A673 (cell line): ENCODE measurements around the gene KRT23. TPM values are rescaled to one million over a fixed set of nuclear protein-coding genes. Genes with fewer than 3 reads are reported as not detected.
"Not testable (repeated sequence)": the region's sequence is repeated elsewhere in the genome, so short reads cannot be mapped to it uniquely, and the experiment has no call there.

Source experiments
- BruUV-seq: library from RNA; stranded (reverse); fragments of 400-500 nt; replicated peaks from 2 replicates; lab custom pipeline; 2021; lab: Mats Ljungman, UMichigan
- CTCF ChIA-PET: fragments of 300-600 bp; sonication (Branson Sonifier 250); formaldehyde crosslinking; loops from one replicate; lab custom pipeline; 2022; ENCODE audit warnings: antibody characterized with exemption; lab: Charles Lee
- POLR2A ChIA-PET: fragments of 300-600 bp; sonication (Branson Sonifier 250); formaldehyde crosslinking; loops from one replicate; lab custom pipeline; 2022; ENCODE audit warnings: antibody characterized with exemption; ENCODE audit not compliant: low non-redundant PET; lab: Charles Lee
- DNase-seq: peaks from one replicate; pipeline ENCODE4 v3.0.0-alpha.2; 2015; ENCODE audit warnings: low spot score
- H3K27ac ChIP-seq: fragments of 200-600 bp; sonication (generic); 2 replicates; pipeline ENCODE4 v1.5.1; 2016; ENCODE audit warnings: mixed run types, low read depth, mild to moderate bottlenecking, mixed read lengths, antibody characterized with exemption, low read length; ENCODE audit not compliant: poor library complexity, severe bottlenecking
- H3K27me3 ChIP-seq: fragments of 200-600 bp; sonication (generic); replicated peaks from 2 replicates; pipeline ENCODE4 v1.6.1; 2017; ENCODE audit warnings: mixed run types, low read depth, mild to moderate bottlenecking, mixed read lengths, antibody characterized with exemption, low read length; ENCODE audit not compliant: insufficient read depth, poor library complexity
- H3K36me3 ChIP-seq: fragments of 200-600 bp; sonication (generic); 2 replicates; pipeline ENCODE4 v1.6.1; 2016; ENCODE audit warnings: mixed run types, mild to moderate bottlenecking, mixed read lengths, antibody characterized with exemption, low read length; ENCODE audit not compliant: insufficient read depth, poor library complexity, severe bottlenecking
- H3K4me1 ChIP-seq: fragments of 200-600 bp; sonication (generic); 2 replicates; pipeline ENCODE4 v1.6.1; 2017; ENCODE audit warnings: mixed run types, mild to moderate bottlenecking, mixed read lengths, antibody characterized with exemption, low read length; ENCODE audit not compliant: insufficient read depth, poor library complexity, severe bottlenecking
- H3K4me3 ChIP-seq: fragments of 200-600 bp; sonication (generic); 2 replicates; pipeline ENCODE4 v1.5.1; 2016; ENCODE audit warnings: low read depth, mixed run types, mild to moderate bottlenecking, mixed read lengths, low read length; ENCODE audit not compliant: poor library complexity, severe bottlenecking
- H3K9me3 ChIP-seq: fragments of 200-600 bp; sonication (generic); 2 replicates; pipeline ENCODE4 v1.6.1; 2016; ENCODE audit warnings: mixed run types, low read depth, mild to moderate bottlenecking, mixed read lengths, antibody characterized with exemption, low read length; ENCODE audit not compliant: poor library complexity, severe bottlenecking
- CTCF ChIP-seq: fragments of 300-800, 200-600 bp; sonication (generic); conservative IDR thresholded peaks from 2 replicates; pipeline ENCODE4 v1.5.1; 2017; ENCODE audit warnings: low read depth, mild to moderate bottlenecking, antibody characterized with exemption, low read length, moderate library complexity, mixed read lengths
- EZH2 ChIP-seq: fragments of 200-600 bp; sonication (generic); IDR thresholded peaks from 2 replicates; pipeline ENCODE4 v1.6.1; 2017; ENCODE audit warnings: borderline replicate concordance, low read depth, mild to moderate bottlenecking, mixed read lengths, antibody characterized with exemption, low read length; ENCODE audit not compliant: poor library complexity, severe bottlenecking
- intact Hi-C: fragments of 100-400 bp; cut with micrococcal nuclease; formaldehyde crosslinking; loops from one replicate; pipeline ENCODE4 v1.10.0; 2022; ENCODE audit not compliant: unreplicated experiment
- total RNA-seq: library from RNA; stranded (reverse); gene quantifications from 2 replicates; pipeline ENCODE4 v1.2.3, GENCODE V29; 2021

Gene KRT23
- total RNA-seq, 1 experiment from 2014 or later, result not detected

GRCh38 chr17:40926341-40926740, 11.1 kb downstream of the KRT23 start:
- CTCF ChIA-PET, result no interaction called here
- no peak for TF ChIP-seq CTCF
- TF ChIP-seq EZH2, result no peak

GRCh38 chr17:40922239-40922638, 15.2 kb downstream of the KRT23 start:
- H3K9me3 ChIP-seq, result no peaks in the 10 kb centered on the region
- no peak for DNase-seq
- ChIA-PET POLR2A (no interaction called here), CTCF (no interaction called here)
- no peak overlapping the region for H3K27ac ChIP-seq
- no peaks in the 10 kb centered on the region for H3K4me1 ChIP-seq
- no peaks in the 10 kb centered on the region for H3K36me3 ChIP-seq
- intact Hi-C loops, result no loop called here
- no peak overlapping the region for H3K4me3 ChIP-seq
- BruUV-seq, result no TSS peak
- H3K27me3 ChIP-seq, result no peaks in the 10 kb centered on the region
- no peak for TF ChIP-seq EZH2
- TF ChIP-seq CTCF, result no peak

More at GRCh38 chr17:40926341-40926740, 11.1 kb downstream of the KRT23 start:
- BruUV-seq, result no TSS peak
- H3K4me1 ChIP-seq, result no peaks in the 10 kb centered on the region
- no peak for DNase-seq
- H3K36me3 ChIP-seq, result no peaks in the 10 kb centered on the region
- no peaks in the 10 kb centered on the region for H3K27me3 ChIP-seq
- no peak overlapping the region for H3K4me3 ChIP-seq
- POLR2A ChIA-PET, result no interaction called here
- intact Hi-C loops, result no loop called here
- no peak overlapping the region for H3K27ac ChIP-seq
- H3K9me3 ChIP-seq, result no peaks in the 10 kb centered on the region

- POLR2A ChIA-PET, result no interaction called here
- Histone ChIP-seq H3K36me3 (no peaks in the 10 kb centered on the region), H3K9me3 (no peaks in the 10 kb centered on the region), H3K27ac (no peak overlapping the region), H3K4me1 (no peaks in the 10 kb centered on the region), H3K27me3 (no peaks in the 10 kb centered on the region), H3K4me3 (no peak overlapping the region)
- TF ChIP-seq EZH2 (no peak), CTCF (no peak)
- intact Hi-C loops, result no loop called here
- BruUV-seq, result no TSS peak
- DNase-seq, result no peak
- CTCF ChIA-PET, result no interaction called here
These were observed 16.4 kb downstream of the KRT23 start for GRCh38 chr17:40921026-40921425.

GRCh38 chr17:40917116-40917515, 20.3 kb downstream of the KRT23 start:
- BruUV-seq, H3K36me3 ChIP-seq, POLR2A ChIA-PET, intact Hi-C loops, H3K27me3 ChIP-seq, H3K9me3 ChIP-seq, H3K27ac ChIP-seq, CTCF ChIA-PET, DNase-seq, H3K4me3 ChIP-seq, H3K4me1 ChIP-seq: not testable (repeated sequence)
